Stimulated activated CD4-positive, alpha-beta T cell treated with anti-CD3 and anti-CD28 coated beads, Interleukin-12 subunit alpha, Interleukin-12 subunit beta, amount 100 ng/mL, for 24 hours (primary cell): ENCODE results near the gene DPF3.

Experiments
- DNase-seq, 2 experiments: peaks; one replicate each; pipeline ENCODE4 v3.0.0-alpha.2; 2020; ENCODE audit warnings: low read depth in 2 of 2

The DPF3 gene

GRCh38 chr14:72742838-72743195 is 151.1 kb downstream of the DPF3 start:
- DNase-seq, result no peak

GRCh38 chr14:72742118-72742837 is 151.6 kb downstream of the DPF3 start:
- no peak for DNase-seq

- DNase-seq, result no peak
Measured at GRCh38 chr14:72741826-72742117, 152.1 kb downstream of the DPF3 start.

- DNase-seq, result no peak
Measured at GRCh38 chr14:72740966-72741825, 152.7 kb downstream of the DPF3 start.

- DNase-seq, result no peak
Measured at GRCh38 chr14:72740504-72740961, 153.4 kb downstream of the DPF3 start.

GRCh38 chr14:72739446-72740405 is 154.2 kb downstream of the DPF3 start:
- no peak for DNase-seq

- DNase-seq, result no peak
Measured at GRCh38 chr14:72738161-72738611, 155.7 kb downstream of the DPF3 start.

GRCh38 chr14:72737560-72737943 is 156.3 kb downstream of the DPF3 start:
- no peak for DNase-seq

- no peak for DNase-seq
Measured at GRCh38 chr14:72736786-72737559, 156.9 kb downstream of the DPF3 start.

GRCh38 chr14:72736308-72736707 is 157.6 kb downstream of the DPF3 start:
- no peak for DNase-seq

- no peak for DNase-seq
Measured at GRCh38 chr14:72732022-72732780, 161.7 kb downstream of the DPF3 start.

- no peak for DNase-seq
Measured at GRCh38 chr14:72731252-72732020, 162.5 kb downstream of the DPF3 start.

- no peak for DNase-seq
Measured at GRCh38 chr14:72730468-72730867, 163.4 kb downstream of the DPF3 start.

GRCh38 chr14:72726444-72726843 is 167.5 kb downstream of the DPF3 start:
- DNase-seq, result no peak

- DNase-seq, result no peak
Measured at GRCh38 chr14:72723858-72724530, 169.9 kb downstream of the DPF3 start.

GRCh38 chr14:72722201-72722785 is 171.6 kb downstream of the DPF3 start:
- no peak for DNase-seq

- DNase-seq, result no peak
Measured at GRCh38 chr14:72721083-72721482, 172.8 kb downstream of the DPF3 start.

- DNase-seq, result no peak
Measured at GRCh38 chr14:72717220-72717619, 176.7 kb downstream of the DPF3 start.

GRCh38 chr14:72716476-72716875 is 177.4 kb downstream of the DPF3 start:
- no peak for DNase-seq
